NCI-H2227 treated with DMSO at 0.1 percent for 48 hours (cell line): Measurements from ENCODE around the gene DNAL4.

Source experiments
- DNase-seq: peaks from one replicate; lab custom pipeline; 2025; lab: John Stamatoyannopoulos, UW

Gene DNAL4

GRCh38 chr22:38784856-38785255 is 9.1 kb downstream of the DNAL4 start:
- no peak for DNase-seq

DNA sequence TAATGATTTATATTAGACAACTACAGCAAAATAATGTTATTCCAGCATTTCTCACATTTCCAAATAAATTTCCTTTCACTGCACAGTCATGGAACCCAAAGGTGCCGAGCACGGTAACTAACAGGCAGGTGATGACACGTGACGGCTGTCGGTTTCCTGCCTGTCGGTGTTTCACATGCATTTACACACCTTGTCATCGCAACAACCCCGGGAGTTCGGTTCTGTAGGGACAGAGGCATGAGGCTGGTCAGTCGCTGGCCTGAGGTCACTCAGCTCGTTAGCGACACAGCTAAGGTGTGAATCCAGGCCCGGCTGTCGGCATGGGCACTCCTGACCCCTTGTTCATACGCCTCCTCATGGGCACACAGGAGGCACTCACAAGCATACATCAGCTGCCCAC is 9.9 kb downstream of the DNAL4 start:
- DNase-seq: no peak

- no peak for DNase-seq
Observed at GRCh38 chr22:38783095-38783615, 10.8 kb downstream of the DNAL4 start.

DNA sequence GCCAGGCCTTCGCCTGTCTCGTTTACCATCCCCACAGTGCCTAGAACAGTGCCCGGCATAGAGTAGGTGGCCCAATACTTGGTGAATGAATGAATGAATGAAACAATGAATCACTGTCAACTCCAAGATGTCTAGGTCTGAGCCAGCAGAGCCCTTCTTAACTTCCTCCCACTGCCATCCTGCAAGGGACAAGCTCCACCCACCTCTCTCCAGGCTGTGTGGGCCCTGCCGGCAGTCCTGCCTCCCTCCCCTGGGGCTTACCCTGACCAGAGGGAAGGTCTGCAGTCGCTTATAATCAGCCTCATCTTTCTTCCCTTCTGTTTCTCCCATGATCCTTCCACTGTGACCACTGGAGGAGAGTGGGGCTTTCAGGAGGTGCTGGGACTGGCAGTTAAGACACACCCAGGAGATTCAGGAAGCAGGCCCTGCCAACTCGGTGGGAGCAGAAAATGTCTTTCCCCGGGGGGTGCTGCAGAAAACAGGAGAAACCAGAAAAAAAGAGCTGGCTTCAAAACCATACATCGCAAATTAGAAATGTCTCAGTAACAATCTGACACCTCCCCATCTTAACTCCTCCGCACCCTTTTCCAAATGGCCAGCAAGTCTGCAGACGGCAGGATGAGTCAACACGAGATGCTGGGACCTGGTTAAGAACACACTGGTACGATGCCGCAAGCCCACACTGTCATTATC is 11.4 kb downstream of the DNAL4 start:
- no peak for DNase-seq

DNA sequence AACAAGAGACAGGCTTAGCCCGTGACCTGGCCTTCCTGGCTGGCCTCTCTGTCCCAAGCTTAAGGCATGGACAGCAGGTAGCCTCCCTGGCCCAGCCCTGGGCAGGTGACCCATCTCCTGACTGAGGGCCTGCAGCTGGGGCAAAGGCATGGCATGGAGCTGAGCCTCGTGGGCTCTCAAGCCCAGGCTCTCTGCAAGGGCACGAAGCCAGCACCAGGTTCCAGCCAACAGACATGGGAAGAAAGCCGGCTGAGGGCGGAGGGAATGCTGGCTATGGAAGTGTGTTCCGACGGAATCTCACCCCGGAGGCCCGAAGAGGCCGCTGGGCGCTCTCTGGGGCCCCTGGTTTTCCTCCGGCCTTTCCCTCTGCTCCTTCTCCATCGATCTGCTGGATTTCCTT is 12.9 kb downstream of the DNAL4 start:
- no peak for DNase-seq

- DNase-seq: no peak
Observed at GRCh38 chr22:38777087-38777671, 16.8 kb downstream of the DNAL4 start.

GRCh38 chr22:38776086-38776485 is 17.9 kb downstream of the DNAL4 start:
- no peak for DNase-seq

DNA sequence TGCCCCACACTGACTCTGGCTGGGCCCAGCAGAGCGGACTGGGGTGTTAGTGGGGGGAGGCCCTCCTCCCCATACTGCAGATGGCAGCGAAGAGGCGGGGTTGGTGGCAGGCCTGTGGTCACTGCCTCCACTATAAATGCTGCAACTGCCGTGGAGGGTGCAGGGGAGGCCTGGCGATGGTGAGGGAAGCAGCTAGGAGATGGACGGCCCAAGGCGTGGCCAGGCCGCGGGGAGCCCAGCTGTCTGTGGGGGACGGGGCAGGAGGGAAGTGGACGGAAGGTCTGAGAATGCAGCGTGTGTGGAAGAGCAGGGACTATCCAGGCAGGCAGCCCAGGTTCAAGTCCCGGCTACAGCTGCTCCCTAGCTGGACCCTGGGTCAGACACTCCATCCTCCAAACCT is 18.3 kb downstream of the DNAL4 start:
- no peak for DNase-seq

DNA sequence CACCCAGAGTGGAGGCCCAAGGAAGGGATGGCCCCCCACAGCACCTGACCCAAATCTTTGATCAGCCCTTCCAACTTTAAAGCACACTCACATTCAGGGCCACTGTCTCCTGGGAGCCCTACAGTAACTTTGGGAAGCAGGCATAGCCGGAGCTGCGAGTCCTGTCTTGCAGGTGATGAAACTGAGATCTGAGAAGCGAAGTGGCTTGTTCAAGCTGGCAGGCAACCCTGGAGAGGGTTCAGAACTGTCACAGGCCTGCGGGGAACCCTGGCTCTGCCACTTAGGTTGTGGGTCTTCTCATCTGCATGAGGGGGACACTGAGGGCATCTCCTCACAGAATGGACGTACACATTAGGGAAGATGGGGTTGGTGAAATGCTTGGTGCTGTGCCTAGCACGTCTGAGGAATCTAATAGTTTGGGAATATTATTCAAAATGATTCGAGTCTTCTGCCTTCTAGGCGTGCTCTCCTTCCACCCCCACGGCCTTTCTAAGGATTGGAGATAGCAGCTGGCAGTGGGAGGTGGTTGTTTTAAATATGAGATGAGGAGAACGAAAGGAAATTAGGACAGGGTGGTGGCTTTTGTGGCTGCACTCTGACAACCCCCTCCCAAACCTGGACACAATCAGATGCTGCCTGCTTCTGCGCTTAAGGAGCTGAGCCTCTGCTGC is 19.3 kb downstream of the DNAL4 start:
- no peak for DNase-seq

DNA sequence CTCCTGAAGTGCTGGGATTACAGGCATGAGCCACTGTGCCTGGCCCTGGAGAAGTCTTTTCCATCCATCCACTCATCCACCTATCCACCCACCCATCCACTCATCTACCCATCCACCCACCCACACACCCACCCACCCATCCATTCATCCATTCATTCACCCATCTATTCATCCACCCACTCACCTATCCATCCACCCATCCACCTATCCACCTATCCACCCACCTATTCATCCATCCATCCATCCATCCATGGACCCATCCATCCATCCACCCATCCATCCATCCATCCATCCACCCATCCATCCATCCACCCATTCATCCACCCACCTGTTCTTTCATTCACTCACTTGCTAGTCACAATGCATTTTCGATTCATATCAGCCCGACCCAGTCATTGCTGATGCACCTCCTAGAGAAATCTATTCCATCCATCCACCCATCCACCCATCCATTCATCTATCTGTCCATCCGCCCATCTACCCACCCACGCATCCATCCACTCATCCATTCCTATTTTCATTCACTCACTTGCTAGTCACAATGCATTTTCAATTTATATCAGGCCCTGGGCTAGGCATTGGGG is 20.5 kb downstream of the DNAL4 start:
- DNase-seq: no peak

GRCh38 chr22:38772623-38772873 is 21.4 kb downstream of the DNAL4 start:
- no peak for DNase-seq

DNA sequence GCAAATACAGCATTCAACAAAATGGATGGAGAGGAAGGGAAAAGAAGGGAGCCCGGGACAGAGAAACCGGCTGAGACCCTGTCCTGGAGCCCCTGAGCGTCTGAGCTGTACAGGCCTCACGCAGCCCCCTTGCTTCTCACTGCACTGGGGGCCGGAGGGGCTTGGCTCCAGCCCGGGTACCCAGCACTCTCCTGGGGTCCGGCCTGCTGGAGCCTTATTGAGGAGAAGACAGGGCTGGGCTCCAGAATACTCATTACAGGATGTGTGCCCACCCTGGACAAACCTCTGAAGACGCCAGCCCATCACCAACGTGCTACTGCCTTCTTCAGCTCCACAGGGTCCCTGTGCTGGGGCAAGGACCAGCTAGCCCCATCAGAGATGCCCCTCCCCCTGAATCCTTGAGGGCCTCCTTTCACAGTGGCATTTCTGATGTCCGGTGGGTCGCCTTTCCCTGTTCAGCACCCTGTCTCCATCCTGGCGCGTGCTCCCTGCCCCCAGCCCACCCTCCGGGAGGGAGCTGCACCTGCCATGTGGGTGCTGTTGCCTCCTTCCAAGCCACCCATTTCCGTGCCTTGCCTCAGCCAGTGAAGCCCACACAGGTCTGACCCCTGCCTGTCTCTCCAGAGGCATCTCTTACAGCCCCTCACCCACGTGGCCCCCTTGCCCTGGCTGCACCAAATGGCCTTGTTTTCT is 23.5 kb downstream of the DNAL4 start:
- DNase-seq: no peak

DNA sequence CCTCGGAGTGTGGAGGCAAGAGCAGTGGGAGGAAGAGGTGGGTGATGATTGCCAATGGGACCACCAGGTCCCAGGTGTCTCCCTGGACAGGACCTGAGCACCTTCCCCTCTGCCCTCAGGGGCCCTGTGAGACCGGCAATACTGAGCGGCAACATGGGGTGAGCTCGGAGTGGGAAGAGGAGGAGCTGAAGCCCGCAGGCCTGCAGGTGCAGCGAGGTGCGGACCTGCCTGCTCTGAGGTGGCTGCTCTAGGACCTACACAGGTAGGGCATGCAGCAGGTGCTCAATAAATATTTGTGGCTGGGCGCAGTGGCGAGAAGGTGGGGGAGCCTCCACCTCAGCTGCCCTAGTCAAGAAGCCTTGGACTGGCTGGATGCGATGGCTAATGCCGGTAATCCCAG is 25.9 kb downstream of the DNAL4 start:
- no peak for DNase-seq

DNA sequence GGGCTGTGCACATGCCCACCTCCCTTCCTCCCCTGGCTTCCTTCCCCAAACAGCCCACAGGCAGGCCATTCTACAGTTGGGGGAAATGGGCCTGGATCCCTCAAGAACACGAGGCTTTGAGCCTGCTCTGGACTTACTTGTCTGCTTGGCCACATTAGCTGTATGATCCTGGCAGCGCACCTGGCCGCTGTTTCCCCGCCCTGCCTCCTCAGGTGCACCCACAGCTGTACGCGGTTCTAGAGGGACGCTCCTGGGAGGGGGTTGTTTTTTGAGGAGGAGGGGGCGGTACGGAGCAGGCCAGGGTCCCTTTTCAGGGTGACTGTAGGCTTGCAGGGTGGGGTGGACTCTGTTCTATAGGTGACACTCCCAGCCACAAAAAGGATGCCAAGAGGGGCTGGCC is 26.6 kb downstream of the DNAL4 start:
- DNase-seq: no peak

DNA sequence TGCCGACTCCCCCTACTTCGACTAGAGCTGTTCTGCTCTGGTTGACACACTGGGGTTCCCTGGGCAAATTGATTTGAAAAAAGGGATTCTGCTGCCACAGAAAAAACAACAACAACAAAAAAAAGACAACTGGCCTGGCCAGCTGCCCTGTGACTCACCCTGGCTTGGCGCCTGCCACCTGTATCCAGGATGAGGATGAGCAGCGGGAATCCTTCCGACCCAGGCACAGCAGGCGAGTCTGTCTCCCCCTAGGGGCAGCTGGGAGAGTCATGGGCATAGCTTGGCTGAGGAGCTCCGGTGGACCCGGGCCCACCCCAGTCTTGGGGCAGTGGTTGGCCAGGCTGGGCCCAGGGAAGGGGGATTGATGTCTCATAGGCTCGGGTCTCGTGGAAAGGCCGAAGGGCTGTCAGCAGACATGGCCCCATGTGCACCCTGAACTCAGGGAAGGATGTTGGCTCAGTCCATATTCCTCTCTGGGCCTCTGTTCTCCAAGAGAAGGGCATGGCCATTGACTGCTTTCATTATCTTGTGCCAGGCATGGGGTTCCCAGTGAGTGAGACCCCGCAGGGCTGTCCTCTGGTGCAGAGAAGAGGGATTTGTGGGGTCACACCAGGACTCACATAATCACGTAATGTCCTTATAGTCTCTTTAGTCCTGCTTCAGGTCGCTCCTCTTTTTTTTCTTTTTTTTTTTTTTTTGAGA is 27.7 kb downstream of the DNAL4 start:
- DNase-seq: no peak

DNA sequence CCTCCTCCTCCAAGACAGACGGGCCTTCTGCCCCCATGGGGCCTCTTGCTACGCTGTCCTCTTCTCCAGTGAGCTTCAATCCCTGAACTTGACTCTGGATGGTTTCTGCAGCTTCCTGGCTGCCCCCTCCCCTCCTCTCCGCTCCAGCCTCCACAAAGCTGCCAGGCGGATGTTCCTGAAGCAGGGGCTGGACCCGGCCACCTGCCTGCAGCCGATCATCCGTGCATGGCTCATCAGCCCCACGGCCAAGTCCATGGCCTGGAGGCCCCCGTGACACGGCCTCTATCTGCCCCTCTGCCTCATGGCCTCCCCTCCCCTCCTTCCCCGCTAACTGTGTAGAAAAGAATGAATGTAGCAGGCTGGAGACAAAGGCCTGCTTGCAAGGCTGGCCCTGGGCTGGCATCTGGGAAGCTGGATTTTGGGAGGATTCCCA is 31.4 kb downstream of the DNAL4 start:
- no peak for DNase-seq

DNA sequence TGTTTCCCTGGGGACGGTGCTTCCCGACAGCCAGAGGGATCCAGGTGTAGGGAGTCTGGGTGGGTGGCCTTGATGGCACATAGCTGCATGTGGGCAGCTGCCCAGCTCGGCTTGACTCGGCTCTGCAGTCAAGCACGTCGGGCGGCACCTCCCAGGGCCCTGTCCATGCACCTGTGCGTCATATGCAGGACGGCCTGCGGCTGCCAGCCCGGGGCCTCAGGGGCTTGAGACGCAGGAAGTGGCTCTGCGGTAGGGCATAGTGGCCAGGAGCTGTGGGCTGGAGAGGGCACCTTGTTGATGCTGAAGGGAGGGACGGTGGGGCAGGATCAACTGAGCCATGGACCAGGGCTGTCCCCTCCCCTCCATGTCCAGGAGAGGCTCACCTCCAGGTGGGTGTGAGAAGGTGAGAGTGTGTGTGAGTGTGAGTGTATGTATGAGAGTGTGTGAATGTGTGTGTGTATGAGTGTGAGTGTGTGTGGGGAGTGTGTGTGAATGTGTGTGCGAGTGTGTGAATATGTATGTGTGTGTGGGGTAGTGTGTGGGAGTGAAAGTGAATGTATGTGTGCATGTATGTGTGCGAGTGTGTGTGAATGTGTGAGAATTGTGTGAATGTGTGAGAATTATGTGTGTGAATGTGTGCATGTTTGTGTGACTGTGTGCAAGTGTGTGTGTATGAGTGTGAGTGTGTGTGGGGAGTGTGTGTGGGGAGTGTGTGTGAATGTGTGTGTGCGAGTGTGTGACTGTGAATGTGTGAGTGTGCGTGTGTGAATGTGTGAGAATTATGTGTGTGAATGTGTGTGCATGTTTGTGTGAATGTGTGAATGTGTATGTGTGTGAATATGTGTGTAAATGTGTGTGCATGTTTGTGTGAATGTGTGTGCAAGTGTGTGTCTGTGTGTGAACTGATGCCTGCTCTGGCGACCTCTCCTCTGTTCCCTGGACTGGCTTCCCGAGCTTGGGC is 32.5 kb downstream of the DNAL4 start:
- no peak for DNase-seq

GRCh38 chr22:38760477-38761201 is 33.3 kb downstream of the DNAL4 start:
- DNase-seq: no peak

DNA sequence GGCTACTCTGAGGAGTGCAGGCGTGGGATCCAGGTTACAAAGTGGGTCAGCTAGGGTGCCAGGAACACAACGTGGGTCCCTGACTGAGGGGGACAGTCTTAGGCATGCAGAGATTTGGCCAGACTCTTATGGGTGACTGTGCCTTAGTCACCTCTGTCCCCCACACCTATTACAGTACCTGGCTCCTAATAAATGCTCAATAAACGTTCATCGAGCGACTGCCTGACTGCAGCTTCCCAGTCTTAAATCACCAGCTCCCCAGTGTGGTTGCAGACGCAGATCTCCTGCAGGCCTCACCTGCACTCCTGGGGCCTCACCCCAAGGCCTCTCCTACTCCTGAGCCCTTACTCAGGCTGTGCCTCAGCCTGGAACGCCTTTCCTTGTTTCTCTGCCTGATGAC is 34.9 kb downstream of the DNAL4 start:
- no peak for DNase-seq

GRCh38 chr22:38758276-38758945 is 35.5 kb downstream of the DNAL4 start:
- DNase-seq: no peak
